HEK293 (cell line): ENCODE data around the gene SLC46A1.
A peak's percentile ranks its signal among the peaks of the same experiment; 100 is the strongest.

Experiments
- CTCF ChIA-PET: fragments of 350-600 bp; formaldehyde crosslinking; extraction: SDS; loops from one replicate; lab custom pipeline; 2021; ENCODE audit warnings: antibody characterized with exemption; lab: Yijun Ruan, JAX
- POLR2A ChIA-PET: fragments of 300-600 bp; formaldehyde crosslinking; extraction: SDS; loops from one replicate; lab custom pipeline; 2020; ENCODE audit warnings: antibody characterized with exemption, inconsistent platforms; lab: Yijun Ruan, JAX
- H3K27ac ChIP-seq: fragments of 200-500 bp; sonication (Bioruptor generic); 2 replicates; pipeline ENCODE4 v1.5.1; 2014; ENCODE audit warnings: low read depth, low read length, control low read depth, inconsistent platforms; ENCODE audit errors: extremely low read depth
- H3K36me3 ChIP-seq, 2 experiments: fragments of 200-500 bp in 1 of 2; sonication (Bioruptor generic) in 1 of 2; 1 replicate in 1 of 2; 2 replicates in 1 of 2; pipeline ENCODE4 v1.5.1; 2014 to 2017; ENCODE audit warnings: inconsistent platforms in 2 of 2, low read length in 2 of 2; ENCODE audit not compliant: control insufficient read depth in 2 of 2, insufficient read depth in 1 of 2
- H3K4me1 ChIP-seq: fragments of 200-500 bp; sonication (Bioruptor generic); 2 replicates; pipeline ENCODE4 v1.5.1; 2014; ENCODE audit warnings: mild to moderate bottlenecking, low read length, inconsistent platforms; ENCODE audit not compliant: control insufficient read depth, insufficient read depth
- H3K4me3 ChIP-seq: 2 replicates; pipeline ENCODE4 v1.5.1; 2011; ENCODE audit warnings: low read depth, mild to moderate bottlenecking, control low read depth, low read length, moderate library complexity
- H3K9me3 ChIP-seq: fragments of 200-500 bp; sonication (Bioruptor generic); 2 replicates; pipeline ENCODE4 v1.5.1; 2014; ENCODE audit warnings: low read depth, low read length, inconsistent platforms; ENCODE audit not compliant: control insufficient read depth, insufficient read depth
- GLI2 ChIP-seq: fragments of 450-650 bp; formaldehyde crosslinking; IDR thresholded peaks from 2 replicates; pipeline ENCODE4; 2017; ENCODE audit warnings: missing biosample characterization, missing genetic modification characterization, low read depth, borderline replicate concordance
- OVOL3 ChIP-seq: fragments of 450-650 bp; formaldehyde crosslinking; IDR thresholded peaks from 2 replicates; pipeline ENCODE4 v1.5.1; 2016; ENCODE audit warnings: missing biosample characterization, missing genetic modification characterization
- PRDM1 ChIP-seq: fragments of 450-650 bp; formaldehyde crosslinking; IDR thresholded peaks from 2 replicates; pipeline ENCODE4; 2016; ENCODE audit warnings: missing biosample characterization, missing genetic modification characterization
- SALL2 ChIP-seq: fragments of 450-650 bp; formaldehyde crosslinking; IDR thresholded peaks from 2 replicates; pipeline ENCODE4 v1.5.0; 2017; ENCODE audit warnings: missing biosample characterization, mild to moderate bottlenecking, missing genetic modification characterization, borderline replicate concordance
- ZBTB21 ChIP-seq: fragments of 450-650 bp; formaldehyde crosslinking; IDR thresholded peaks from 2 replicates; pipeline ENCODE4 v1.5.1; 2017; ENCODE audit warnings: missing biosample characterization, missing genetic modification characterization
- ZNF302 ChIP-seq: fragments of 450-650 bp; formaldehyde crosslinking; IDR thresholded peaks from 2 replicates; pipeline ENCODE4 v1.5.1; 2016; ENCODE audit warnings: missing biosample characterization, missing genetic modification characterization, low read depth
- ZNF416 ChIP-seq: fragments of 450-650 bp; formaldehyde crosslinking; IDR thresholded peaks from 2 replicates; pipeline ENCODE4 v1.5.1; 2016; ENCODE audit warnings: missing biosample characterization, missing genetic modification characterization
- ZNF510 ChIP-seq: fragments of 450-650 bp; formaldehyde crosslinking; IDR thresholded peaks from 2 replicates; pipeline ENCODE4 v1.5.1; 2018; ENCODE audit warnings: mild to moderate bottlenecking, missing genetic modification characterization, missing biosample characterization; ENCODE audit not compliant: insufficient replicate concordance
- ZNF549 ChIP-seq: fragments of 450-650 bp; IDR thresholded peaks from 2 replicates; pipeline ENCODE4 v1.5.1; 2018; ENCODE audit warnings: missing biosample characterization, missing genetic modification characterization, mild to moderate bottlenecking, inconsistent platforms, moderate library complexity
- ZNF558 ChIP-seq: fragments of 450-650 bp; formaldehyde crosslinking; IDR thresholded peaks from 2 replicates; pipeline ENCODE4 v1.5.1; 2016; ENCODE audit warnings: missing biosample characterization, missing genetic modification characterization
- ZNF623 ChIP-seq: fragments of 450-650 bp; formaldehyde crosslinking; IDR thresholded peaks from 2 replicates; pipeline ENCODE4 v1.5.1; 2016; ENCODE audit warnings: missing biosample characterization, missing genetic modification characterization
- ZNF626 ChIP-seq: fragments of 450-650 bp; sonication (Bioruptor Pico); formaldehyde crosslinking; IDR thresholded peaks from 2 replicates; pipeline ENCODE4 v1.5.1; 2018; ENCODE audit warnings: missing biosample characterization, missing genetic modification characterization, inconsistent platforms
- ZNF658 ChIP-seq: fragments of 450-650 bp; formaldehyde crosslinking; IDR thresholded peaks from 2 replicates; pipeline ENCODE4; 2016; ENCODE audit warnings: missing biosample characterization, missing genetic modification characterization
- ZNF692 ChIP-seq: fragments of 450-650 bp; formaldehyde crosslinking; IDR thresholded peaks from 2 replicates; pipeline ENCODE4 v1.5.1; 2016; ENCODE audit warnings: missing biosample characterization, missing genetic modification characterization
- ZNF747 ChIP-seq: fragments of 450-650 bp; formaldehyde crosslinking; IDR thresholded peaks from 2 replicates; pipeline ENCODE4 v1.5.1; 2016; ENCODE audit warnings: missing biosample characterization, missing genetic modification characterization
- ZNF791 ChIP-seq: fragments of 450-650 bp; formaldehyde crosslinking; IDR thresholded peaks from 2 replicates; pipeline ENCODE4 v1.5.1; 2016; ENCODE audit warnings: missing biosample characterization, missing genetic modification characterization
- TF ChIP-seq, protein P1 (sequence below): fragments of 450-650 bp; formaldehyde crosslinking; IDR thresholded peaks from 2 replicates; pipeline ENCODE4 v1.5.1; 2016; ENCODE audit warnings: missing biosample characterization, missing genetic modification characterization, borderline replicate concordance
- TF ChIP-seq, protein P2 (sequence below): fragments of 450-650 bp; formaldehyde crosslinking; IDR thresholded peaks from 2 replicates; pipeline ENCODE4 v1.5.1; 2017; ENCODE audit warnings: missing biosample characterization, missing genetic modification characterization
- TF ChIP-seq, protein P3 (sequence below): fragments of 450-650 bp; formaldehyde crosslinking; IDR thresholded peaks from 2 replicates; pipeline ENCODE4 v1.5.1; 2017; ENCODE audit warnings: missing biosample characterization, mild to moderate bottlenecking, missing genetic modification characterization, moderate library complexity

SLC46A1 gene

DNA sequence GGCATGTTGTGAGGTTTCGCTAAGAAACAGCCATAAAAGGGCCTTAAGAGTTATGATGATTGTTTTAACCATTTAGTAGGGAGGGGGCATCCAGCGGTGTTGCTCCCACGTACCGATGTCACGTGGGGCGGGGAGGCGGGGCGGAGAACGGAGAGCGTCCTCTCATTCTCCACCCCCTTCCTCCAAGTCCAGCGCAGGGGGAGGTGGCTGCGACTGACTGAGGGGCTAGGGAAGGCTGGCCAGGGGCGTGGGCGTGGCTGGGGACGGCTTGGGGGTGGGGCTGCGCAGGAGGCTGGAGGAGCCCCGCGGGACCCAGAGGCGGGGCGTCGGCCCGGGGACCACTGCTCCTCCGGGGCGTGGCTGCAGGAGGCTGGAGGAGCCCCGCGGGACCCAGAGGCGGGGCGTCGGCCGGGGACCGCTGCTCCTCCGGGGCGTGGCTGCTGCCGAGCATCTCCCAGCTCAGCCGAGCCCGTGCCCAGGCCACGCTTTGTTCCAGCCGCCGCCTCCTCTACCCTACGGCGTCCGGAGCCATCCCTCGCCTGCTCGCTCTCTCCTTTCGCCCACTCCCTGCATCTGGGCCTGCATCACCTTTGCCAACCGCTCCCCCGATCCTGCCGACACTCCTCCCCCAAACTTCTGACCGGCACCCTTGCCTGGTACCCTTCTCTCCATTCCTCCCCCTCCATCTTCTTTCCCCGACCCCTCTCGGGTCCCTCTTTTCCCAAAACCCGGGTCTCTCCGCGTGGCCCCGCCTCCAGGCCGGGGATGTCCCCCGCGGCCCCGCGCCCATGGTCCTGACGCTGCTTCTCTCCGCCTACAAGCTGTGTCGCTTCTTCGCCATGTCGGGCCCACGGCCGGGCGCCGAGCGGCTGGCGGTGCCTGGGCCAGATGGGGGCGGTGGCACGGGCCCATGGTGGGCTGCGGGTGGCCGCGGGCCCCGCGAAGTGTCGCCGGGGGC lies 34.5 kb downstream of the SLC46A1 start, which contains the start of gene SARM1 (continued):
- TF ChIP-seq ZNF510 (no peak), ZNF791 (tag by site-specific recombination) (no peak), ZNF747 (no peak), ZNF626 (tag by site-specific recombination) (no peak), ZNF692 (peak; percentile 60; the same call in 1 of the 2 replicates), SALL2 (tag by site-specific recombination) (no peak), ZNF416 (tag by site-specific recombination) (no peak), ZNF302 (tag by site-specific recombination) (0 out of 2 replicates have a peak, but pooled peaks have one; percentile 23), PRDM1 (no peak), ZBTB21 (tag by site-specific recombination) (no peak), OVOL3 (tag by site-specific recombination) (peak; percentile 54)
- TF ChIP-seq, protein P1, sequence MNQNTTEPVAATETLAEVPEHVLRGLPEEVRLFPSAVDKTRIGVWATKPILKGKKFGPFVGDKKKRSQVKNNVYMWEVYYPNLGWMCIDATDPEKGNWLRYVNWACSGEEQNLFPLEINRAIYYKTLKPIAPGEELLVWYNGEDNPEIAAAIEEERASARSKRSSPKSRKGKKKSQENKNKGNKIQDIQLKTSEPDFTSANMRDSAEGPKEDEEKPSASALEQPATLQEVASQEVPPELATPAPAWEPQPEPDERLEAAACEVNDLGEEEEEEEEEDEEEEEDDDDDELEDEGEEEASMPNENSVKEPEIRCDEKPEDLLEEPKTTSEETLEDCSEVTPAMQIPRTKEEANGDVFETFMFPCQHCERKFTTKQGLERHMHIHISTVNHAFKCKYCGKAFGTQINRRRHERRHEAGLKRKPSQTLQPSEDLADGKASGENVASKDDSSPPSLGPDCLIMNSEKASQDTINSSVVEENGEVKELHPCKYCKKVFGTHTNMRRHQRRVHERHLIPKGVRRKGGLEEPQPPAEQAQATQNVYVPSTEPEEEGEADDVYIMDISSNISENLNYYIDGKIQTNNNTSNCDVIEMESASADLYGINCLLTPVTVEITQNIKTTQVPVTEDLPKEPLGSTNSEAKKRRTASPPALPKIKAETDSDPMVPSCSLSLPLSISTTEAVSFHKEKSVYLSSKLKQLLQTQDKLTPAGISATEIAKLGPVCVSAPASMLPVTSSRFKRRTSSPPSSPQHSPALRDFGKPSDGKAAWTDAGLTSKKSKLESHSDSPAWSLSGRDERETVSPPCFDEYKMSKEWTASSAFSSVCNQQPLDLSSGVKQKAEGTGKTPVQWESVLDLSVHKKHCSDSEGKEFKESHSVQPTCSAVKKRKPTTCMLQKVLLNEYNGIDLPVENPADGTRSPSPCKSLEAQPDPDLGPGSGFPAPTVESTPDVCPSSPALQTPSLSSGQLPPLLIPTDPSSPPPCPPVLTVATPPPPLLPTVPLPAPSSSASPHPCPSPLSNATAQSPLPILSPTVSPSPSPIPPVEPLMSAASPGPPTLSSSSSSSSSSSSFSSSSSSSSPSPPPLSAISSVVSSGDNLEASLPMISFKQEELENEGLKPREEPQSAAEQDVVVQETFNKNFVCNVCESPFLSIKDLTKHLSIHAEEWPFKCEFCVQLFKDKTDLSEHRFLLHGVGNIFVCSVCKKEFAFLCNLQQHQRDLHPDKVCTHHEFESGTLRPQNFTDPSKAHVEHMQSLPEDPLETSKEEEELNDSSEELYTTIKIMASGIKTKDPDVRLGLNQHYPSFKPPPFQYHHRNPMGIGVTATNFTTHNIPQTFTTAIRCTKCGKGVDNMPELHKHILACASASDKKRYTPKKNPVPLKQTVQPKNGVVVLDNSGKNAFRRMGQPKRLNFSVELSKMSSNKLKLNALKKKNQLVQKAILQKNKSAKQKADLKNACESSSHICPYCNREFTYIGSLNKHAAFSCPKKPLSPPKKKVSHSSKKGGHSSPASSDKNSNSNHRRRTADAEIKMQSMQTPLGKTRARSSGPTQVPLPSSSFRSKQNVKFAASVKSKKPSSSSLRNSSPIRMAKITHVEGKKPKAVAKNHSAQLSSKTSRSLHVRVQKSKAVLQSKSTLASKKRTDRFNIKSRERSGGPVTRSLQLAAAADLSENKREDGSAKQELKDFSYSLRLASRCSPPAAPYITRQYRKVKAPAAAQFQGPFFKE (tag by site-specific recombination): 0 out of 2 replicates have a peak, but pooled peaks have one; percentile 32
- TF ChIP-seq, protein P2, sequence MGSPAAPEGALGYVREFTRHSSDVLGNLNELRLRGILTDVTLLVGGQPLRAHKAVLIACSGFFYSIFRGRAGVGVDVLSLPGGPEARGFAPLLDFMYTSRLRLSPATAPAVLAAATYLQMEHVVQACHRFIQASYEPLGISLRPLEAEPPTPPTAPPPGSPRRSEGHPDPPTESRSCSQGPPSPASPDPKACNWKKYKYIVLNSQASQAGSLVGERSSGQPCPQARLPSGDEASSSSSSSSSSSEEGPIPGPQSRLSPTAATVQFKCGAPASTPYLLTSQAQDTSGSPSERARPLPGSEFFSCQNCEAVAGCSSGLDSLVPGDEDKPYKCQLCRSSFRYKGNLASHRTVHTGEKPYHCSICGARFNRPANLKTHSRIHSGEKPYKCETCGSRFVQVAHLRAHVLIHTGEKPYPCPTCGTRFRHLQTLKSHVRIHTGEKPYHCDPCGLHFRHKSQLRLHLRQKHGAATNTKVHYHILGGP (tag by site-specific recombination): no peak
- TF ChIP-seq, protein P3, sequence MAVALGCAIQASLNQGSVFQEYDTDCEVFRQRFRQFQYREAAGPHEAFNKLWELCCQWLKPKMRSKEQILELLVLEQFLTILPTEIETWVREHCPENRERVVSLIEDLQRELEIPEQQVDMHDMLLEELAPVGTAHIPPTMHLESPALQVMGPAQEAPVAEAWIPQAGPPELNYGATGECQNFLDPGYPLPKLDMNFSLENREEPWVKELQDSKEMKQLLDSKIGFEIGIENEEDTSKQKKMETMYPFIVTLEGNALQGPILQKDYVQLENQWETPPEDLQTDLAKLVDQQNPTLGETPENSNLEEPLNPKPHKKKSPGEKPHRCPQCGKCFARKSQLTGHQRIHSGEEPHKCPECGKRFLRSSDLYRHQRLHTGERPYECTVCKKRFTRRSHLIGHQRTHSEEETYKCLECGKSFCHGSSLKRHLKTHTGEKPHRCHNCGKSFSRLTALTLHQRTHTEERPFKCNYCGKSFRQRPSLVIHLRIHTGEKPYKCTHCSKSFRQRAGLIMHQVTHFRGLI (tag by site-specific recombination): no peak

- Histone ChIP-seq H3K4me3 (no peak overlapping the region), H3K36me3 (no peaks in the 10 kb centered on the region; a peak in 1 of 3 replicates), H3K4me1 (peaks cover 13% of the 10 kb centered on the region), H3K27ac (peak overlapping the region; percentile 11), H3K9me3 (no peaks in the 10 kb centered on the region)
- POLR2A ChIA-PET: interaction anchor here (1.1 to 7.1 kb wide), 4 partner anchors 10 to 35 kb away, joined by 4 to 66 read pairs (median 12); partner anchors contain the start of genes IFT20, POLDIP2, SLC46A1 and TNFAIP1
- CTCF ChIA-PET: interaction anchor here (0.6 to 1.5 kb wide), 4 partner anchors 8 to 169 kb away, joined by 3 to 6 read pairs (median 4); no protein-coding TSS in a partner anchor
- TF ChIP-seq, protein P2 (tag by site-specific recombination): no peak
- TF ChIP-seq ZNF692 (no peak), ZNF658 (no peak), ZNF549 (no peak), ZNF623 (no peak), ZNF558 (tag by site-specific recombination) (no peak), GLI2 (no peak)
Observed at GRCh38 chr17:28370744-28371103, 35.3 kb downstream of the SLC46A1 start.
